SK-N-SH treated with all-trans-retinoic acid at 6 μM for 48 hours (cell line): Measurements from ENCODE around the gene PLEKHJ1.

Experiments
- ATAC-seq: fragments of 200-7000 bp; cut with Tn5 transposase; 3 replicates; pipeline ENCODE4 v1.9.1; 2020; ENCODE audit warnings: mild to moderate bottlenecking, moderate library complexity
- ARNTL ChIP-seq: fragments of 450-650 bp; formaldehyde crosslinking; IDR thresholded peaks from 2 replicates; pipeline ENCODE4 v1.5.0; 2020; ENCODE audit warnings: low read depth, mild to moderate bottlenecking, moderate library complexity, borderline replicate concordance
- BACH2 ChIP-seq: fragments of 250-450 bp; sonication (Bioruptor Pico); IDR thresholded peaks from 2 replicates; pipeline ENCODE4 v1.9.0; 2021; ENCODE audit warnings: mild to moderate bottlenecking, borderline replicate concordance
- CREB5 ChIP-seq: fragments of 250-450 bp; sonication (Bioruptor Pico); IDR thresholded peaks from 2 replicates; pipeline ENCODE4 v1.5.1; 2020; ENCODE audit warnings: low read depth, mild to moderate bottlenecking, moderate library complexity
- CSDC2 ChIP-seq: fragments of 250-450 bp; sonication (Bioruptor Pico); IDR thresholded peaks from 2 replicates; pipeline ENCODE4 v1.5.0; 2020; ENCODE audit warnings: mild to moderate bottlenecking, moderate library complexity
- ESRRG ChIP-seq: fragments of 250-450 bp; sonication (Bioruptor Pico); IDR thresholded peaks from 2 replicates; pipeline ENCODE4 v1.6.1; 2021; ENCODE audit warnings: mild to moderate bottlenecking
- GLIS3 ChIP-seq: fragments of 250-450 bp; sonication (Bioruptor Pico); IDR thresholded peaks from 2 replicates; pipeline ENCODE4 v1.5.0; 2020; ENCODE audit warnings: mild to moderate bottlenecking, moderate library complexity
- ISL1 ChIP-seq: fragments of 250-450 bp; sonication (Bioruptor Pico); IDR thresholded peaks from 2 replicates; pipeline ENCODE4 v2.1.2; 2022; ENCODE audit warnings: mild to moderate bottlenecking, moderate library complexity
- OSR1 ChIP-seq: fragments of 250-450 bp; sonication (Bioruptor Pico); IDR thresholded peaks from 2 replicates; pipeline ENCODE4 v1.8.0; 2022; ENCODE audit warnings: moderate library complexity, mild to moderate bottlenecking, inconsistent platforms
- PPARA ChIP-seq: fragments of 250-450 bp; sonication (Bioruptor Pico); IDR thresholded peaks from 2 replicates; pipeline ENCODE4 v1.5.0; 2020; ENCODE audit warnings: mild to moderate bottlenecking, borderline replicate concordance
- RARB ChIP-seq: fragments of 250-450 bp; sonication (Bioruptor Pico); IDR thresholded peaks from 2 replicates; pipeline ENCODE4 v1.8.0; 2021; ENCODE audit warnings: mild to moderate bottlenecking, moderate library complexity
- SNAI2 ChIP-seq: fragments of 250-450 bp; sonication (Bioruptor Pico); IDR thresholded peaks from 2 replicates; pipeline ENCODE4 v1.5.0; 2020; ENCODE audit warnings: mild to moderate bottlenecking, moderate library complexity
- TOX ChIP-seq: fragments of 250-450 bp; sonication (Bioruptor Pico); IDR thresholded peaks from 2 replicates; pipeline ENCODE4 v1.8.0; 2021; ENCODE audit warnings: mild to moderate bottlenecking, moderate library complexity, borderline replicate concordance
- ZC3H10 ChIP-seq: fragments of 250-450 bp; sonication (Bioruptor Pico); IDR thresholded peaks from 2 replicates; pipeline ENCODE4 v1.5.1; 2021; ENCODE audit warnings: mild to moderate bottlenecking, moderate library complexity
- ZFP3 ChIP-seq: fragments of 250-450 bp; sonication (Bioruptor Pico); IDR thresholded peaks from 2 replicates; pipeline ENCODE4 v1.5.0; 2020; ENCODE audit warnings: mild to moderate bottlenecking, moderate library complexity
- ZFP30 ChIP-seq: fragments of 450-650 bp; formaldehyde crosslinking; IDR thresholded peaks from 2 replicates; pipeline ENCODE4 v1.5.0; 2022; ENCODE audit warnings: mild to moderate bottlenecking, moderate library complexity
- TF ChIP-seq, protein P1 (sequence below): fragments of 250-450 bp; sonication (Bioruptor Pico); IDR thresholded peaks from 2 replicates; pipeline ENCODE4 v1.8.0; 2020; ENCODE audit warnings: mild to moderate bottlenecking, moderate library complexity, borderline replicate concordance
- TF ChIP-seq, protein P2 (sequence below): fragments of 250-450 bp; sonication (Bioruptor Pico); IDR thresholded peaks from 2 replicates; pipeline ENCODE4 v1.8.0; 2021; ENCODE audit warnings: low read depth, mild to moderate bottlenecking, moderate library complexity, borderline replicate concordance
- TF ChIP-seq, protein P3 (sequence below): fragments of 250-450 bp; sonication (Bioruptor Pico); IDR thresholded peaks from 2 replicates; pipeline ENCODE4 v1.5.0; 2020; ENCODE audit warnings: mild to moderate bottlenecking, moderate library complexity
- TF ChIP-seq, protein P4 (sequence below): fragments of 250-450 bp; sonication (Bioruptor Pico); IDR thresholded peaks from 2 replicates; pipeline ENCODE4 v1.5.1; 2021; ENCODE audit warnings: mild to moderate bottlenecking, moderate library complexity

PLEKHJ1 gene

GRCh38 chr19:2185734-2186070 lies 50.4 kb downstream of the PLEKHJ1 start (continued):
- TF ChIP-seq, protein P1, sequence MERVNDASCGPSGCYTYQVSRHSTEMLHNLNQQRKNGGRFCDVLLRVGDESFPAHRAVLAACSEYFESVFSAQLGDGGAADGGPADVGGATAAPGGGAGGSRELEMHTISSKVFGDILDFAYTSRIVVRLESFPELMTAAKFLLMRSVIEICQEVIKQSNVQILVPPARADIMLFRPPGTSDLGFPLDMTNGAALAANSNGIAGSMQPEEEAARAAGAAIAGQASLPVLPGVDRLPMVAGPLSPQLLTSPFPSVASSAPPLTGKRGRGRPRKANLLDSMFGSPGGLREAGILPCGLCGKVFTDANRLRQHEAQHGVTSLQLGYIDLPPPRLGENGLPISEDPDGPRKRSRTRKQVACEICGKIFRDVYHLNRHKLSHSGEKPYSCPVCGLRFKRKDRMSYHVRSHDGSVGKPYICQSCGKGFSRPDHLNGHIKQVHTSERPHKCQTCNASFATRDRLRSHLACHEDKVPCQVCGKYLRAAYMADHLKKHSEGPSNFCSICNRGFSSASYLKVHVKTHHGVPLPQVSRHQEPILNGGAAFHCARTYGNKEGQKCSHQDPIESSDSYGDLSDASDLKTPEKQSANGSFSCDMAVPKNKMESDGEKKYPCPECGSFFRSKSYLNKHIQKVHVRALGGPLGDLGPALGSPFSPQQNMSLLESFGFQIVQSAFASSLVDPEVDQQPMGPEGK (CRISPR knock-in tag) = no peak
- no peak for TF ChIP-seq ESRRG (CRISPR knock-in tag)
- no peak for TF ChIP-seq ZFP3 (CRISPR knock-in tag)
- TF ChIP-seq ZC3H10 = no peak
- TF ChIP-seq GLIS3 = no peak
- no peak for TF ChIP-seq ISL1
- TF ChIP-seq, protein P2, sequence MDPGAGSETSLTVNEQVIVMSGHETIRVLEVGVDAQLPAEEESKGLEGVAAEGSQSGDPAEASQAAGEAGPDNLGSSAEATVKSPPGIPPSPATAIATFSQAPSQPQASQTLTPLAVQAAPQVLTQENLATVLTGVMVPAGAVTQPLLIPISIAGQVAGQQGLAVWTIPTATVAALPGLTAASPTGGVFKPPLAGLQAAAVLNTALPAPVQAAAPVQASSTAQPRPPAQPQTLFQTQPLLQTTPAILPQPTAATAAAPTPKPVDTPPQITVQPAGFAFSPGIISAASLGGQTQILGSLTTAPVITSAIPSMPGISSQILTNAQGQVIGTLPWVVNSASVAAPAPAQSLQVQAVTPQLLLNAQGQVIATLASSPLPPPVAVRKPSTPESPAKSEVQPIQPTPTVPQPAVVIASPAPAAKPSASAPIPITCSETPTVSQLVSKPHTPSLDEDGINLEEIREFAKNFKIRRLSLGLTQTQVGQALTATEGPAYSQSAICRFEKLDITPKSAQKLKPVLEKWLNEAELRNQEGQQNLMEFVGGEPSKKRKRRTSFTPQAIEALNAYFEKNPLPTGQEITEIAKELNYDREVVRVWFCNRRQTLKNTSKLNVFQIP (CRISPR knock-in tag) = no peak

GRCh38 chr19:2184422-2184975 lies 51.6 kb downstream of the PLEKHJ1 start:
- TF ChIP-seq, protein P2 (CRISPR knock-in tag) = no peak
- TF ChIP-seq RARB (no peak), CREB5 (CRISPR knock-in tag) (no peak), TOX (CRISPR knock-in tag) (no peak), ZFP30 (CRISPR knock-in tag) (no peak), OSR1 (no peak), PPARA (CRISPR knock-in tag) (no peak), ZC3H10 (no peak), BACH2 (CRISPR knock-in tag) (no peak), ZFP3 (CRISPR knock-in tag) (no peak), CSDC2 (no peak), ARNTL (CRISPR knock-in tag) (no peak), SNAI2 (CRISPR knock-in tag) (no peak)
- TF ChIP-seq, protein P1 (CRISPR knock-in tag) = no peak
- TF ChIP-seq, protein P3, sequence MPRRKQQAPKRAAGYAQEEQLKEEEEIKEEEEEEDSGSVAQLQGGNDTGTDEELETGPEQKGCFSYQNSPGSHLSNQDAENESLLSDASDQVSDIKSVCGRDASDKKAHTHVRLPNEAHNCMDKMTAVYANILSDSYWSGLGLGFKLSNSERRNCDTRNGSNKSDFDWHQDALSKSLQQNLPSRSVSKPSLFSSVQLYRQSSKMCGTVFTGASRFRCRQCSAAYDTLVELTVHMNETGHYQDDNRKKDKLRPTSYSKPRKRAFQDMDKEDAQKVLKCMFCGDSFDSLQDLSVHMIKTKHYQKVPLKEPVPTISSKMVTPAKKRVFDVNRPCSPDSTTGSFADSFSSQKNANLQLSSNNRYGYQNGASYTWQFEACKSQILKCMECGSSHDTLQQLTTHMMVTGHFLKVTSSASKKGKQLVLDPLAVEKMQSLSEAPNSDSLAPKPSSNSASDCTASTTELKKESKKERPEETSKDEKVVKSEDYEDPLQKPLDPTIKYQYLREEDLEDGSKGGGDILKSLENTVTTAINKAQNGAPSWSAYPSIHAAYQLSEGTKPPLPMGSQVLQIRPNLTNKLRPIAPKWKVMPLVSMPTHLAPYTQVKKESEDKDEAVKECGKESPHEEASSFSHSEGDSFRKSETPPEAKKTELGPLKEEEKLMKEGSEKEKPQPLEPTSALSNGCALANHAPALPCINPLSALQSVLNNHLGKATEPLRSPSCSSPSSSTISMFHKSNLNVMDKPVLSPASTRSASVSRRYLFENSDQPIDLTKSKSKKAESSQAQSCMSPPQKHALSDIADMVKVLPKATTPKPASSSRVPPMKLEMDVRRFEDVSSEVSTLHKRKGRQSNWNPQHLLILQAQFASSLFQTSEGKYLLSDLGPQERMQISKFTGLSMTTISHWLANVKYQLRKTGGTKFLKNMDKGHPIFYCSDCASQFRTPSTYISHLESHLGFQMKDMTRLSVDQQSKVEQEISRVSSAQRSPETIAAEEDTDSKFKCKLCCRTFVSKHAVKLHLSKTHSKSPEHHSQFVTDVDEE (CRISPR knock-in tag) = no peak
- TF ChIP-seq, protein P4, sequence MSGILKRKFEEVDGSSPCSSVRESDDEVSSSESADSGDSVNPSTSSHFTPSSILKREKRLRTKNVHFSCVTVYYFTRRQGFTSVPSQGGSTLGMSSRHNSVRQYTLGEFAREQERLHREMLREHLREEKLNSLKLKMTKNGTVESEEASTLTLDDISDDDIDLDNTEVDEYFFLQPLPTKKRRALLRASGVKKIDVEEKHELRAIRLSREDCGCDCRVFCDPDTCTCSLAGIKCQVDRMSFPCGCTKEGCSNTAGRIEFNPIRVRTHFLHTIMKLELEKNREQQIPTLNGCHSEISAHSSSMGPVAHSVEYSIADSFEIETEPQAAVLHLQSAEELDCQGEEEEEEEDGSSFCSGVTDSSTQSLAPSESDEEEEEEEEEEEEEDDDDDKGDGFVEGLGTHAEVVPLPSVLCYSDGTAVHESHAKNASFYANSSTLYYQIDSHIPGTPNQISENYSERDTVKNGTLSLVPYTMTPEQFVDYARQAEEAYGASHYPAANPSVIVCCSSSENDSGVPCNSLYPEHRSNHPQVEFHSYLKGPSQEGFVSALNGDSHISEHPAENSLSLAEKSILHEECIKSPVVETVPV (CRISPR knock-in tag) = no peak

More at GRCh38 chr19:2184422-2184975, 51.6 kb downstream of the PLEKHJ1 start:
- ATAC-seq = no peak
